ENCODE results near the gene OSBPL6. TPM values are rescaled to one million over a fixed set of nuclear protein-coding genes. Genes with fewer than 3 reads are reported as not detected.

The OSBPL6 gene
- total RNA-seq, 4 donors from 2014 or later = 1.8 to 9.9 (median 2.8) TPM

DNA sequence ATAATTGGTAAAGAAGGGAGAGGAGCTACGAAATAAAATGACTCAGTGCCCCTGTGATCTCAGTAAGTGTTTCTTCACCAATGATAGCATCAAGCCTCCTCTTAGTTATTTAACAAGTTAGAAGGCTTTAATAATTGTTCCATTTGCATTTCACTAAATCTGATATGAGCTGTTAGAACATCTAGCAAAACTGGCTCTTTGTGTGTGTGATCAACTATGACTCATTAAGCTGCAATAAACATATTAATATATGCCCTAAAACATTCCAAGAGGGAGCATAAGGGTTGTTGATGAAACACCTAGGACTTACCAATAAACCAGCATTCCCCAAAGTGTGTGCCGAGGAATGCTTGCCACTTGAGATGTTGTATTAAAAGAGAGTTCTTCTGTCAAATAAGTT, 115.2 kb downstream of the OSBPL6 start:
- no peak for DNase-seq
- Histone ChIP-seq H3K4me3 (no peak overlapping the region), H3K27ac (no peak overlapping the region), H3K27me3 (no peaks in the 10 kb centered on the region), H3K36me3 (no peaks in the 10 kb centered on the region), H3K9me3 (no peaks in the 10 kb centered on the region), H3K4me1 (no peaks in the 10 kb centered on the region)
- intact Hi-C loops (cut with DNase I; ENCODE audit: low total_unique reads) = no loop called here
- no peak for TF ChIP-seq POLR2A (IDR thresholded peaks at IDR 0.05)
- TF ChIP-seq, protein P1, sequence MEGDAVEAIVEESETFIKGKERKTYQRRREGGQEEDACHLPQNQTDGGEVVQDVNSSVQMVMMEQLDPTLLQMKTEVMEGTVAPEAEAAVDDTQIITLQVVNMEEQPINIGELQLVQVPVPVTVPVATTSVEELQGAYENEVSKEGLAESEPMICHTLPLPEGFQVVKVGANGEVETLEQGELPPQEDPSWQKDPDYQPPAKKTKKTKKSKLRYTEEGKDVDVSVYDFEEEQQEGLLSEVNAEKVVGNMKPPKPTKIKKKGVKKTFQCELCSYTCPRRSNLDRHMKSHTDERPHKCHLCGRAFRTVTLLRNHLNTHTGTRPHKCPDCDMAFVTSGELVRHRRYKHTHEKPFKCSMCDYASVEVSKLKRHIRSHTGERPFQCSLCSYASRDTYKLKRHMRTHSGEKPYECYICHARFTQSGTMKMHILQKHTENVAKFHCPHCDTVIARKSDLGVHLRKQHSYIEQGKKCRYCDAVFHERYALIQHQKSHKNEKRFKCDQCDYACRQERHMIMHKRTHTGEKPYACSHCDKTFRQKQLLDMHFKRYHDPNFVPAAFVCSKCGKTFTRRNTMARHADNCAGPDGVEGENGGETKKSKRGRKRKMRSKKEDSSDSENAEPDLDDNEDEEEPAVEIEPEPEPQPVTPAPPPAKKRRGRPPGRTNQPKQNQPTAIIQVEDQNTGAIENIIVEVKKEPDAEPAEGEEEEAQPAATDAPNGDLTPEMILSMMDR (IDR thresholded peaks at IDR 0.05) = no peak

DNA sequence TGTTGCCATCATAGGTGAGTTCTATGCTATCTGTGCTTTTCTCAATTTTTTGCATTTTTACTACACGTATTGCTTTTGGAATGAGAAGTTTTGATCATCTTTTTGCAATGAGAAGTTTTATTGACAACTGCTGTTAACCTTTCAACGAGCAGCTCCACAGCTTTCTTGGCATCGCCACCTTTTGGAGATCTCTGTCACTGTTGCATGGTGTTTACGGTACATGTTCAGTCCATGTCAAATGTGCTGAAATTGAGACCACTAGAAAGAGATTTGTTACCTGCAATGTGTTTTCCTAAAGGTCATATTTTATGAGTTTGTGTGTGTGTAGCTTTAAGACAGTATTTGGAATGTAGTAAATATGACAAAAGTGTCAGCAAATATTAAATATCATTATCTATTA, 120.8 kb downstream of the OSBPL6 start:
- intact Hi-C loops (cut with DNase I; ENCODE audit: low total_unique reads) = no loop called here
- H3K9me3 ChIP-seq = no peaks in the 10 kb centered on the region
- H3K36me3 ChIP-seq = no peaks in the 10 kb centered on the region
- TF ChIP-seq, protein P1 (IDR thresholded peaks at IDR 0.05) = no peak
- no peak for TF ChIP-seq POLR2A (IDR thresholded peaks at IDR 0.05)
- no peak overlapping the region for H3K27ac ChIP-seq
- H3K4me3 ChIP-seq = no peak overlapping the region
- no peaks in the 10 kb centered on the region for H3K4me1 ChIP-seq
- no peak for DNase-seq
- no peaks in the 10 kb centered on the region for H3K27me3 ChIP-seq

DNA sequence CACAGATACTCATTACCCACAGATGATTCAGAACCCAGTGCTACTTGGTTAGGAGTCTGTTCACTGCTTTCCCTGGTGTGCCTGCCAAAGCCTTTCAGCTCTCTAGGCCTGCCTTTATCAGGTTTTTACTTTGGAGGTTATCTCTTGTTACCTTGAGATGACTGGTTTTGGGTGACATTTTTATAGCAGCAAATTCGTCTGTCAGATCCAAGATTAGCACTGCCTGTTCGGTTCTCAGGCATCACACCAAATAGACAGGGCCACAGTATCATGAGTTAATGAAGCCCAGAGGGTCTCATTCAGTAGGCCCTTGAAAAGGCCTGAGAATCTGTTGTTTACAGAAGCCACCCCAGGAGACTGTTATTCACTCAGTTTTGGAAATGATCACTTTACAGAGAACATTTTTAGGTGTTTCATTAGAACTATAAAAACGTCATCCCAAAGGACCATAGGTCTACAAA, 121.2 kb downstream of the OSBPL6 start:
- Histone ChIP-seq H3K4me3 (no peak overlapping the region), H3K4me1 (no peaks in the 10 kb centered on the region), H3K9me3 (no peaks in the 10 kb centered on the region), H3K27ac (no peak overlapping the region), H3K36me3 (no peaks in the 10 kb centered on the region), H3K27me3 (no peaks in the 10 kb centered on the region)
- intact Hi-C loops (cut with DNase I; ENCODE audit: low total_unique reads) = no loop called here
- DNase-seq = no peak
- TF ChIP-seq, protein P1 (IDR thresholded peaks at IDR 0.05) = no peak
- TF ChIP-seq POLR2A (IDR thresholded peaks at IDR 0.05) = no peak

DNA sequence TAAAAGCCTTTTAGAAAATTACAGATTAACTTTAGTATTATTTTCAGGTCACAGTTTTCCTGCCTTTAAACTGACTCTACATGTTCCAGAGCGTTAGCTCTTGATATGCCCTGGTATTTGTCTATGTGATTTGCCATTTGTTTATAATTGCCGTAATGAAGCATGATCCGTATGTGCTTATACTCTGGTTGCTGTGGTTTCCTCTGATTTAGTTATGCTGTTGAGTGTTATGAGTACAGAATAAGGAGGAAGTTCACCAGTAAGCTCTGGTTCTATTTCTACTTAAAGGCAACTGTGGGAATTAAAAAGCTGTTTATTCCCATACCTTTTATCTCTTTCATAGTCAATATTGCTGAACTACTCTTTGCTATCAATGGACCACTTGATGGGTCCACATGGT, 123.5 kb downstream of the OSBPL6 start:
- intact Hi-C loops (cut with DNase I; ENCODE audit: low total_unique reads) = no loop called here
- no peak for TF ChIP-seq POLR2A (IDR thresholded peaks at IDR 0.05)
- TF ChIP-seq, protein P1 (IDR thresholded peaks at IDR 0.05) = no peak
- H3K27me3 ChIP-seq = no peaks in the 10 kb centered on the region
- H3K27ac ChIP-seq = no peak overlapping the region
- no peaks in the 10 kb centered on the region for H3K36me3 ChIP-seq
- no peaks in the 10 kb centered on the region for H3K9me3 ChIP-seq
- DNase-seq = no peak
- no peak overlapping the region for H3K4me3 ChIP-seq
- H3K4me1 ChIP-seq = no peaks in the 10 kb centered on the region

DNA sequence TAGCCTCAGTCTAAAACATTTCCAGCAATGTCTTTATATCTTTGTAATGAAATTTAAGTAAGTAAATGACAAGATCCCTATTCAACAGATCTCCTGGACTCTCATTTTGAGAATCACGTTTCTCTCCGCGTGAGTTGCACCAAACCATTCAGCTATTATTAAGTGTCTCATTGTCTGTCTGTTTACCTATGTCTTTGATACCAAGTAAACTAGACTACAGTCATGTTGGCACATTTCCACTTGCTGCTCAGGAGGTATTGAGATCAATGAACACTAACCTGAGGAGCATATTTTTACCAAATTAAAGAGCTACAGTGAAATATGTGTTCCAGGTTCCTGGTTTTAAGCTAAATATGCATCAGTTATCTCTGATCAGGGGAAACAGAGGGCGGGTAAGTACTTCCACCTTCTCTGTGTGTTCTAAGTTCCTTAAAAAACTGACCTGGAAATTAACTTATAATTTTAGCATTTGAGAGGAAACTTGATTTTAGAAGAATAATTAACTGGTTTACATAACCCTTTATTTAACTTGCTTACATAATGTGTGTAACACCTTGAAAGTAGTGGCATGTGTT, 125.8 kb downstream of the OSBPL6 start:
- Histone ChIP-seq H3K9me3 (no peaks in the 10 kb centered on the region), H3K4me3 (no peak overlapping the region), H3K27ac (no peak overlapping the region), H3K36me3 (no peaks in the 10 kb centered on the region), H3K4me1 (no peaks in the 10 kb centered on the region), H3K27me3 (no peaks in the 10 kb centered on the region)
- TF ChIP-seq, protein P1 (IDR thresholded peaks at IDR 0.05) = no peak
- TF ChIP-seq POLR2A (IDR thresholded peaks at IDR 0.05) = no peak
- DNase-seq = no peak
- intact Hi-C loops (cut with DNase I; ENCODE audit: low total_unique reads) = no loop called here

Data from uterus (tissue), 4 donors.